Esophagus squamous epithelium (tissue), 4 donors: ENCODE data around the gene ILF3.

Experiments used
- CTCF ChIP-seq, 6 experiments: fragments of 450-650 bp in 4 of 6; fragments of 200-600 bp in 2 of 6; sonication (generic) in 2 of 6; IDR thresholded peaks; one replicate each; pipeline ENCODE4 v1.5.1; 2016 to 2019; ENCODE audit warnings: antibody characterized with exemption in 6 of 6, mild to moderate bottlenecking in 4 of 6, moderate library complexity in 4 of 6
- POLR2A ChIP-seq, 4 donors: fragments of 450-650 bp; IDR thresholded peaks; one replicate each; pipeline ENCODE4 v1.6.1; 2017; ENCODE audit warnings: antibody characterized with exemption in 4 of 4, mild to moderate bottlenecking in 4 of 4, moderate library complexity in 3 of 4

- TF ChIP-seq CTCF (IDR thresholded peaks at IDR 0.05): no peak
- TF ChIP-seq POLR2A (IDR thresholded peaks at IDR 0.05): no peak
Measured at GRCh38 chr19:10661946-10662345, 7.8 kb downstream of the ILF3 start.
